ENCODE data around the gene KREMEN1.

Gene KREMEN1

DNA sequence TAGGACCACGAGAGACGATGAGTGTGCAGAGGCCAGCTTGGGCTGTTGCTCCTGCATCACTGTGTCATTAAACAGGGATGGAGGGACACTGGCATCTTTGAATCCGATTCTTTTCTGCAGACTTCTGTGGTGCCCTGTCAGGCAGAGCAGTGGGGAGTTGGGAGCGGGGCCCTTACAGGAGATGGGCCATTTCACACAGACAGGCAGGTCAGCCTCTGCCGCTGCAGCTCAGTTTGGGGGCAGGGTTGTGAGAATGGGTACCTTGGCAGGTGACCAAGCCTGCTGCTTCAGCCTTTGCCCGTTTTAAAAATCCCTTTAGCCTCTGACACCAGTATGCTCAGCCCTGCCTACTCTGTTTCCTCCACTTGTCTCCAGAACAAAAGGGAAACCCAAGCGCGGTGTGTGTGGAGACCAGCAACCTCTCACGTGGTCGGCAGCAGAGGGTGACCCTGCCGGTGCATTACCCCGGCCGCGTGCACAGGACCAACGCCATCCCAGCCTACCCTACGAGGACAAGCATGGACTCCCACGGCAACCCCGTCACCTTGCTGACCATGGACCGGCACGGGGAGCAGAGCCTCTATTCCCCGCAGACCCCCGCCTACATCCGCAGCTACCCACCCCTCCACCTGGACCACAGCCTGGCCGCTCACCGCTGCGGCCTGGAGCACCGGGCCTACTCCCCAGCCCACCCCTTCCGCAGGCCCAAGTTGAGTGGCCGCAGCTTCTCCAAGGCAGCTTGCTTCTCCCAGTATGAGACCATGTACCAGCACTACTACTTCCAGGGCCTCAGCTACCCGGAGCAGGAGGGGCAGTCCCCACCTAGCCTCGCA, 23.8 kb upstream of the KREMEN1 start:
- no peak for DNase-seq (ENCODE audit: low read depth, low spot score)

- DNase-seq (ENCODE audit: low read depth, low spot score) = no peak
Observed at GRCh38 chr22:29049655-29050263, 23.1 kb upstream of the KREMEN1 start.

GRCh38 chr22:29050457-29050856, 22.4 kb upstream of the KREMEN1 start:
- no peak for DNase-seq (ENCODE audit: low read depth, low spot score)

DNA sequence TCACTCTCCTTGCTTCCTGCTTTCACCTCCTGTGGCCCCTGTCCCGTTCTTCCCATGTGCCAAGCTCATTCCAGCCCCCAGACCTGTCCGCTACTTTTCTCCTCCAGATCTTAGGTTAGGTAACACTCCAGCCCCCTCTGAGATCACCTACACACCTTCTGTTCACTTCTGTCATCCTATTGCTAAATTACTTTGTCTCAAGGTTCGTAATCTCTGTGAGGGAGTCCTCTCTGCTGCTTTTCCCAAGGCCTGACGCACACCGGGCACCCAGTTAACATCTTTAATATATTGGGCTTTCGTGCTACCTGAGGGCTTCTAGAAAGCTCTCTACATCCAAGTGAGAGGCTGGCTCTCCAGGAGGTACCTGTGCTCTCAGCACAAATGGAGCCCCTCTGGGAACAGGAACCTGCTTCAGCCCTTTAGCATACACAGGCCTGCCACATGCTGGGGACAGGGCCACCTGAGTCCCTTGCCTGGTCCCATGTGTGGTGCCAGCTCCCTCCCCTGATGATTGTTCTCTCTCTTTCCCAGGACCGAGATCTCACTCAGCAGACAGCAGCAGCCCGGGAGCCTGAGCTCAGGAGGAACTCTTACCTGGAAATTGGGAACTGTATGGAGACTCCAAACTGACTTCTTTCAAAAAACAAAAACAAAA, 19.7 kb upstream of the KREMEN1 start:
- DNase-seq (ENCODE audit: low read depth, low spot score) = no peak

DNA sequence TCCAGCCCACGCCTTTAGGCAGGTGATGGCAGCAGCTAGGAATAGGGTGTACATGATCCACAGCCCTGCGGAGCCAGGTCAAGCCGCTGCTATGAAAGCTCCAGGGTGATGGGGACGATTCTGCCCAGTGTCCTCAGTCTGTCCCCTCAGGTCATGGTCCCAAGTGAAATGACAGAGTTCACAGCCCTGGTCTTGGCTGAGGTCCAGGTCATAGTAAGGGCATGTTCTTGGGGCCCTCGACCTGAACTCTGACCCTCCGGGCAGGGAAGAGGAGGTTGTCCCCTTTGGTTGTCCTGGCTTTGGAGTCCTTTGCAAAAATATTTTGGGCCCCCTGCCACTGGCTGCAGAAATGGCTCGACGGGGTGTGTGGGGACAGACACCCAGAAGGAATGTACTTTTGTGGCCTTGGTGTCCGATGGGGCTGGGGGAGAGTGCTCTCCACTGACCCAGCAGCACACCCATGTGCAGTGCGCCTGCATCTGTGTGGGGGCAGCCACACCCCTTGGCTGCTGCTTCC, 18.5 kb upstream of the KREMEN1 start:
- no peak for DNase-seq (ENCODE audit: low read depth, low spot score)

- no peak for DNase-seq (ENCODE audit: low read depth, low spot score)
Observed at GRCh38 chr22:29055192-29055830, 17.5 kb upstream of the KREMEN1 start.

DNA sequence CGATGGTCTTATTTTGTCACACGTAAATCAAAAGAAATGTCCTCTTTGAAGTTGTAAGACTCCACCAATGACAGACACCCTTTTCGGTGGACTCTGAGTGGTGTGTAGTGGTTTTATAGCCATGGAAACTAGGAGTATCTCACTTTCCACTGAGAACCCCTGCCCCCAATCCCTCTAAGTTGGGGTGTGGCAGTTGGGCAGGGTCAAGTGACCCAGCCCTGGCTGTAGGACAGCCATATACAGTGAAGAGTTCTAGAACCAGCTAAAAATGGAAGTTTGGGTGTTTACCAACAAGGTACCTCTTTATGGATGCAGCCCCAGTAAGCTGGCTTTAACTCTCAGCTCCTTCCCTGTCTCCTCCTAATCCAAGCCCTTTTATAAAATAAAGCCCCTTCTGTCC, 16.4 kb upstream of the KREMEN1 start:
- no peak for DNase-seq (ENCODE audit: low read depth, low spot score)

DNA sequence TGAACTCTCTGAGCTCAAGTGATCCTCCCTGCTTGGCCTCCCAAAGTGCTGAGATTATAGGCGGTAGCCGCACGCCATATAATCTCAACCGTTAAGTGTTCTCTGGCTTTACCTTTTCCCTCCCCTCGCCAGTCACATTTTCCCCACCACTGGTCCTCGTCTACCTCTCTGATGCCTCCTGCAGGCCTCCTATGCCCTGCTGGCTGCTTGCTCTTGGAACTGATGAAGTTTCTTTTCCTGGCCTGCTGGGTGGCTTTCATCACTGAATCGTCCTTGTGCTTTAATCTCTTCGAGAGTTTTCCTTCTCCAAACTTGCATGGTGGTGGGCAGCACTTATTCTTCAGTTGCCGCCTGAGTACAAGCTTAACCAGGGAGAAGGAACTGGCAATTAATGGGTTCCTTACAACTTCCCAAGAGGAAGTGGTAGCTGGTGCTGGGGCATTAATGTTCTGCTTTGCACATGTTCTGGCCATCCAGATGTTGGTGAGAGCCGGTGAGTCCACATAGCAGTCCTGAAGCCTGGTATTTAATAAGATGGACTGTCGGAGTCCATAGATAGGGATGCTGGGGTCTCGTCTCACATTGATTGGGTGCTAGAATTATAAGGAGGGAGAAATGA, 12.5 kb upstream of the KREMEN1 start:
- DNase-seq (ENCODE audit: low read depth, low spot score) = peak; percentile 28

- no peak for DNase-seq (ENCODE audit: low read depth, low spot score)
Observed at GRCh38 chr22:29060931-29061330, 11.9 kb upstream of the KREMEN1 start.

GRCh38 chr22:29061773-29062172, 11.1 kb upstream of the KREMEN1 start, which contains the start of gene C22orf31:
Gene C22orf31, minus strand, starts transcription at chr22:29061831. Its CDS starts 39 bp downstream, at chr22:29061792.
- DNase-seq (ENCODE audit: low read depth, low spot score) = no peak

- DNase-seq (ENCODE audit: low read depth, low spot score) = peak; percentile 67
Observed at GRCh38 chr22:29062286-29062821, 10.5 kb upstream of the KREMEN1 start.

GRCh38 chr22:29065468-29066190, 7.2 kb upstream of the KREMEN1 start:
- DNase-seq (ENCODE audit: low read depth, low spot score) = no peak

DNA sequence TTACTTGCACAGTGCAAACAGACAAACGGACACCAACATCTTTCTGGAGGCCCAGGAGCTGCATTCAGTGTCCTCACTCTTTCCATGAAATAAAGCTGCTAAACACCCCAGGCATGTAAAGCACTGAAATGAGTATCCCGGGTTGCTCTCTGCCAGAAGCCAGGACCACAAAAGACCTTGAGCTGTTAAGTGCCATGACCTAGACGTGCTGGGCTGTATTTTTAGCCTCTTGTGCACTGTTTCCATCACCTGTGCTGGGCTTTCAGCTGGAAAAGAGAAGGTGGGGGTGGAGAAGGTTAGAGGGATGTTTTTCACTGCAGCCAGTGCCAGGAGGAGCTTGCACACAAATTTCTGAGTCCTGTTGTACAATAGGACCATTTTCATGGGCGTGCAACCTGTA, 3.4 kb upstream of the KREMEN1 start:
- DNase-seq (ENCODE audit: low read depth, low spot score) = no peak

GRCh38 chr22:29070490-29070889, 2.3 kb upstream of the KREMEN1 start:
- DNase-seq (ENCODE audit: low read depth, low spot score) = no peak

- DNase-seq (ENCODE audit: low read depth, low spot score) = peak; percentile 64
Observed at GRCh38 chr22:29071261-29072045, 1.4 kb upstream of the KREMEN1 start.

DNA sequence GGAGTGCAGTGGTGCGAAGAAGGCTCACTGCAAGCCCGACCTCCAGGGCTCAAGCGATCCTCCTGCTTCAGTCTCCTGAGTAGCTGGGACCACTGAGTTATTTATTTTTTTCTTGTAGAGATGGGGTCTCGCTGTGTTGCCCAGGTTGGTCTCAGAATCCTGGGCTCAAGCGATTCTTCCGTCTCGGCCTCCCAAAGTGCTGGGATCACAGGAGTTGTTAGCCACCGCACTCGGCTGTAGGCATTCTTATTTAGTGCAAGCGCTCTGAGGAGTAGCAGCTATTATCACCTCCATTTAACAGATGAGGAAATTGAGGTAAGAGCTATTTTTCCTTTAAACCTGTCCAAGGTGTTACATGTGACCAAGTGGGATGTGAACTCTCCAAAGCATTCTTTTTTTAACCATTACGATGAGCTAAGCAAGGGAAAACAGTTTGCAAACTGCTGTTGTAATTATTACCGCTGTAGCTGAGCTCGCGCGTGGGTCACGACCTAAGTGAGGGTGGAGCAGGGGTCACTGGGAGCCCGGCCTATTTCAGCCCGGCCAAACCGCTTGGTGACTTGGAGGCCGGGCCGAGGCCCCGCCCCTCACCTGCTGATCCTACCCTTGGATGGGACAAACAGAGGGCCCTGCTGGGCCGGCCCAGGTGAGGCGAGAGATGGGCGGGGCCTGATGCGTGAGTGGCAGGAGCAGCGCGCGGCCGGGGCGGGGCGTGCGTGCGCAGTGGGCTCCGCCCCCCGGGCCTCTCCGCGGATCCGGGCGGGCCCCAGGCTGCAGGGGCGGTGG, 449 bp upstream of the KREMEN1 start:
- DNase-seq (ENCODE audit: low read depth, low spot score) = peak; percentile 95

GRCh38 chr22:29073618-29074275, 912 bp downstream of the KREMEN1 start:
- peak; percentile 57 for DNase-seq (ENCODE audit: low read depth, low spot score)

DNA sequence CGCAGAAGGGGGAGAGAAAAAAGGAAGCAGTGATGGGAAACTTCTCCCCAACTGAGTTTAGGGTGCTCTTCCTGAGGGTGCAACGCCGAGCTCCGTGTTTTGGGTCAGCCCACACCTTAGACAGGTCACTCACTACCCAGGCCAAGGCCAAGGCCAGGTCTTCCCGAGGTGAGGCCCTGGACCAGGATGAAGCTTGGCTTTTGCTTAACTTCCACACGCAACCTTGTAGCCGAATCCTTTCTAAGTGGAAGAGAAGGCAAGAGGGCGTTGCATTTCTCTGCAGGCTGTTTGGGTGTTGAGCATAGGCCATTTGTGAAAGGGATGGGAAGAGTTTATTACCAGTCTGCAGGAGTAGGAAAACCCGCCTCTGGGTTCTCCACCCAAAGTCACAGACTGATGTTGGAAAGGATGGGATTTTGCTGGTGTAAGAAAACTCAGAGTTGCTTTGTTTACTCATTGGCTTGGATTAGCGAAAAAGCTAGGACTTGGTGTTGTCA, 1.5 kb downstream of the KREMEN1 start:
- DNase-seq (ENCODE audit: low read depth, low spot score) = no peak

Measured in ELF-1 (cell line).